K562 (cell line): Measurements from ENCODE around the gene AMBRA1. TPM values are rescaled to one million over a fixed set of nuclear protein-coding genes. Genes with fewer than 3 reads are reported as not detected.

Source experiments
- ATAC-seq: fragments of 200-7000 bp; cut with Tn5 transposase; 3 replicates; pipeline ENCODE4 v1.9.1; 2020; ENCODE audit warnings: moderate library complexity
- BruUV-seq: library from RNA; stranded (reverse); fragments of 400-500 nt; replicated peaks from 2 replicates; lab custom pipeline; 2021; lab: Mats Ljungman, UMichigan
- CTCF ChIA-PET: fragments of 300-600 bp; formaldehyde crosslinking; extraction: SDS; loops from one replicate; lab custom pipeline; 2021; ENCODE audit warnings: low intra/inter-chr PET ratio; lab: Yijun Ruan, JAX
- POLR2A ChIA-PET: fragments of 300-600, 350-650 bp; sonication (Branson Sonifier 250); formaldehyde crosslinking; extraction: SDS; loops from one replicate; lab custom pipeline; 2021; ENCODE audit warnings: antibody characterized with exemption, inconsistent platforms; lab: Yijun Ruan, JAX
- DNase-seq, 4 experiments: peaks; one replicate each; pipeline versions ENCODE4 v3.0.0 to v3.0.0-alpha.2; 2011 to 2018; ENCODE audit warnings: low spot score in 3 of 4, mixed read lengths in 3 of 4; ENCODE audit errors: extremely low read depth in 1 of 4
- FAIRE-seq: peaks from 2 replicates; lab custom pipeline; 2011; peaks lifted over from hg19 to GRCh38; lab: Jason Lieb, UNC
- H2AFZ ChIP-seq: 2 replicates; pipeline ENCODE4 v1.6.0; 2011; ENCODE audit warnings: low read depth, low read length, control low read depth, inconsistent platforms
- H3K27ac ChIP-seq: fragments of 200-600 bp; 3 replicates; pipeline ENCODE4 v1.8.0; 2011; ENCODE audit warnings: low read depth, mild to moderate bottlenecking, control low read depth, inconsistent platforms, low read length, moderate library complexity, mixed read lengths; ENCODE audit errors: extremely low read depth
- H3K27me3 ChIP-seq, 2 experiments: fragments of 300-600 bp in 1 of 2; 2 replicates in 1 of 2; 3 replicates in 1 of 2; pipeline versions ENCODE4 v1.6.0 to v1.8.0; 2011; ENCODE audit warnings: inconsistent platforms in 2 of 2, low read length in 2 of 2, mild to moderate bottlenecking in 1 of 2, mixed read lengths in 1 of 2, moderate library complexity in 1 of 2; ENCODE audit not compliant: control insufficient read depth in 2 of 2, insufficient read depth in 2 of 2
- H3K36me3 ChIP-seq: fragments of 300-600 bp; 3 replicates; pipeline ENCODE4 v1.8.0; 2011; ENCODE audit warnings: mild to moderate bottlenecking, low read length, inconsistent platforms; ENCODE audit not compliant: control insufficient read depth, insufficient read depth
- H3K4me1 ChIP-seq, 2 experiments: fragments of 200-600 bp in 1 of 2; replicated peaks in 1 of 2; 2 replicates in 1 of 2; 3 replicates in 1 of 2; pipeline versions ENCODE4 v1.5.1 to v1.8.0; 2011; ENCODE audit warnings: inconsistent platforms in 2 of 2, low read length in 2 of 2, mild to moderate bottlenecking in 1 of 2, mixed read lengths in 1 of 2, moderate library complexity in 1 of 2; ENCODE audit not compliant: control insufficient read depth in 2 of 2, insufficient read depth in 2 of 2
- H3K4me2 ChIP-seq: 2 replicates; pipeline ENCODE4 v1.6.1; 2011; ENCODE audit warnings: low read length, control low read depth, inconsistent platforms, mixed read lengths; ENCODE audit not compliant: insufficient read depth
- H3K4me3 ChIP-seq: fragments of 200-600 bp; sonication (generic), shearing (Covaris generic); 2 replicates; pipeline ENCODE4 v1.5.1; 2016; ENCODE audit warnings: control low read depth, inconsistent platforms
- H3K79me2 ChIP-seq: fragments of 200-600 bp; 3 replicates; pipeline ENCODE4 v1.8.0; 2011; ENCODE audit warnings: low read length, inconsistent platforms; ENCODE audit not compliant: control insufficient read depth, insufficient read depth
- H3K9ac ChIP-seq, 2 experiments: 2 replicates each; pipeline versions ENCODE4 v1.6.0 to v1.6.1; 2011; ENCODE audit warnings: low read depth in 2 of 2, low read length in 2 of 2, control low read depth in 1 of 2, inconsistent platforms in 1 of 2, mild to moderate bottlenecking in 1 of 2, mixed read lengths in 1 of 2; ENCODE audit not compliant: insufficient read depth in 1 of 2
- H3K9me1 ChIP-seq: one replicate; pipeline ENCODE4 v1.6.0; 2011; ENCODE audit warnings: inconsistent platforms, mild to moderate bottlenecking, low read length, moderate library complexity; ENCODE audit not compliant: control insufficient read depth, insufficient read depth
- H3K9me3 ChIP-seq: replicated peaks from 2 replicates; pipeline ENCODE4 v1.5.1; 2011; ENCODE audit warnings: low read depth, low read length, inconsistent platforms; ENCODE audit not compliant: control insufficient read depth, insufficient read depth
- H4K20me1 ChIP-seq: replicated peaks from 2 replicates; pipeline ENCODE4 v1.6.1; 2011; ENCODE audit warnings: low read length, inconsistent platforms, mixed read lengths; ENCODE audit not compliant: control insufficient read depth, insufficient read depth
- BRF2 ChIP-seq: IDR thresholded peaks from 3 replicates; pipeline ENCODE4 v1.6.1; 2011; ENCODE audit warnings: borderline replicate concordance, mild to moderate bottlenecking; ENCODE audit not compliant: insufficient read length, insufficient read depth
- NFIC ChIP-seq: fragments of 450-650 bp; IDR thresholded peaks from 2 replicates; pipeline ENCODE4 v1.6.1; 2017; ENCODE audit warnings: mild to moderate bottlenecking, inconsistent platforms
- NFIX ChIP-seq: fragments of 250-450 bp; sonication (Bioruptor Pico); IDR thresholded peaks from 2 replicates; pipeline ENCODE4 v1.4.0; 2020; ENCODE audit warnings: low read depth, mild to moderate bottlenecking, moderate library complexity
- WGBS: fragments of 100-300 bp; shearing (Covaris generic); methylation state at CpG from one replicate; pipeline ENCODE4 v1.1.6; 2016; ENCODE audit warnings: low coverage, mixed read lengths; ENCODE audit not compliant: insufficient coverage; ENCODE audit errors: missing lambda C conversion rate; 5-methylcytosine and 5-hydroxymethylcytosine counted together
- in situ Hi-C: fragments of 300-500 bp; cut with MboI; formaldehyde crosslinking; loops from 4 replicates; pipeline ENCODE4 v1.15.0; 2018; ENCODE audit warnings: inconsistent platforms, mixed read lengths
- intact Hi-C: fragments of 100-400 bp; cut with micrococcal nuclease; formaldehyde crosslinking; loops from 2 replicates; pipeline ENCODE4 v1.14.2; 2022
- polyA plus RNA-seq, 8 experiments: library from polyadenylated mRNA; depleted of rRNA in 4 of 8; stranded (reverse) in 5 of 8; unstranded in 3 of 8; fragments of >200 nt; fragmentation: Nextera tagmentation in 2 of 8; fragmentation: Illumina TruSeq in 1 of 8; extraction: Ambion mirVana in 2 of 8; extraction: Trizol in 1 of 8; gene quantifications; 2 replicates each; pipeline versions ENCODE4 v1.2.1 to v1.2.3, GENCODE V29; 2011 to 2014; ENCODE audit warnings: inconsistent platforms in 1 of 8, missing spikeins in 1 of 8
- total RNA-seq, 7 experiments: library from RNA; depleted of rRNA in 6 of 7; stranded (reverse); fragments of >200 nt in 6 of 7; fragmentation: Illumina TruSeq in 2 of 7; extraction: Trizol in 2 of 7; gene quantifications; 2 replicates each; pipeline versions ENCODE4 v1.2.1 to v1.2.3, GENCODE V29; 2011 to 2021; ENCODE audit warnings: low replicate concordance in 1 of 7

Gene AMBRA1
- total and polyA plus RNA-seq, 9 of the 15 experiments (the other 6 are each of a cell fraction or from before 2014, with no cell fraction given), result 0.15 to 24.5 (median 13.0) TPM

- CTCF ChIA-PET, result no interaction called here
- FAIRE-seq (no peak), DNase-seq (peak in 2 of 4 experiments; percentile 20 to 40), ATAC-seq (peak; percentile 54)
- Histone ChIP-seq H3K9me1 (no peaks in the 10 kb centered on the region), H3K79me2 (peaks cover 26% of the 10 kb centered on the region), H3K9me3 (no peaks in the 10 kb centered on the region), H3K27me3 (no peaks in the 10 kb centered on the region), H2AFZ (no peak overlapping the region), H3K4me1 (peaks cover 5 to 17% of the 10 kb centered on the region in 2 experiments; a peak in 2 of 5 replicates), H3K9ac (no peak overlapping the region), H3K4me2 (no peak overlapping the region), H3K36me3 (peaks cover 8% of the 10 kb centered on the region; the same call in 2 of the 3 replicates), H3K27ac (no peak overlapping the region), H4K20me1 (0 out of 2 replicates have a peak, but pooled peaks cover 6% of the 10 kb centered on the region), H3K4me3 (no peak overlapping the region)
- 56% methylated on average over 3 of the region's 3 CpGs for WGBS
- POLR2A ChIA-PET, result interaction anchor here (0.6 to 0.7 kb wide), 2 partner anchors 24 to 178 kb away, joined by 3 read pairs; no protein-coding TSS in a partner anchor
- intact Hi-C loops, result no loop called here
- in situ Hi-C loops, result no loop called here
- BruUV-seq, result no TSS peak
- TF ChIP-seq NFIC, result peak; percentile 88
- TF ChIP-seq NFIX, result peak; percentile 11; the same call in 1 of the 2 replicates
- no peak for TF ChIP-seq BRF2
Observed at GRCh38 chr11:46513934-46514342, 79.9 kb downstream of the AMBRA1 start.
